ENCODE measurements around the gene MGAT1.
"Not testable (repeated sequence)": the region's sequence is repeated elsewhere in the genome, so short reads cannot be mapped to it uniquely, and the experiment has no call there.

- TF ChIP-seq CTCF (IDR thresholded peaks at IDR 0.05; ENCODE audit: low read depth, low read length); EZH2phosphoT487 (IDR thresholded peaks at IDR 0.05; ENCODE audit: low read depth): not testable (repeated sequence)
Measured at GRCh38 chr5:180827374-180827773, 24.8 kb upstream of the MGAT1 start.

Measured in OCI-LY3 (cell line).